Amniotic epithelial cell (primary cell): ENCODE results near the gene CD48.
"Not testable (repeated sequence)": the region's sequence is repeated elsewhere in the genome, so short reads cannot be mapped to it uniquely, and the experiment has no call there.

Experiments
- DNase-seq: peaks from one replicate; pipeline ENCODE4 v3.0.0-alpha.2; 2010; ENCODE audit warnings: low read depth

Gene CD48

GRCh38 chr1:160741612-160742348 is 30.2 kb upstream of the CD48 start:
- no peak for DNase-seq

- DNase-seq = no peak
Measured at GRCh38 chr1:160741092-160741501, 29.5 kb upstream of the CD48 start.

- DNase-seq = no peak
Measured at GRCh38 chr1:160740133-160740688, 28.6 kb upstream of the CD48 start.

GRCh38 chr1:160739098-160739511 is 27.5 kb upstream of the CD48 start, which contains the start of gene SLAMF7:
TSS of gene SLAMF7 (plus strand) at chr1:160739247. CDS start at chr1:160739302, 55 bp downstream.
- no peak for DNase-seq

- no peak for DNase-seq
Measured at GRCh38 chr1:160738271-160738670, 26.6 kb upstream of the CD48 start.

GRCh38 chr1:160734301-160734700 is 22.7 kb upstream of the CD48 start:
- no peak for DNase-seq

GRCh38 chr1:160733898-160734297 is 22.3 kb upstream of the CD48 start:
- no peak for DNase-seq

- no peak for DNase-seq
Measured at GRCh38 chr1:160731990-160732389, 20.4 kb upstream of the CD48 start.

GRCh38 chr1:160731564-160731963 is 19.9 kb upstream of the CD48 start:
- DNase-seq = not testable (repeated sequence)

GRCh38 chr1:160727316-160727640 is 15.7 kb upstream of the CD48 start:
- no peak for DNase-seq

- peak; percentile 77 for DNase-seq
Measured at GRCh38 chr1:160726498-160727315, 15.1 kb upstream of the CD48 start.

- DNase-seq = peak; percentile 15
Measured at GRCh38 chr1:160726114-160726497, 14.5 kb upstream of the CD48 start.

GRCh38 chr1:160724465-160725242 is 13.0 kb upstream of the CD48 start:
- DNase-seq = no peak

GRCh38 chr1:160723332-160723731 is 11.7 kb upstream of the CD48 start:
- DNase-seq = no peak

- no peak for DNase-seq
Measured at GRCh38 chr1:160722726-160723125, 11.1 kb upstream of the CD48 start.

GRCh38 chr1:160721473-160721872 is 9.9 kb upstream of the CD48 start:
- no peak for DNase-seq

GRCh38 chr1:160720356-160721085 is 8.9 kb upstream of the CD48 start:
- peak; percentile 8 for DNase-seq

GRCh38 chr1:160718210-160718609 is 6.6 kb upstream of the CD48 start:
- DNase-seq = no peak

GRCh38 chr1:160717306-160717705 is 5.7 kb upstream of the CD48 start:
- no peak for DNase-seq

GRCh38 chr1:160716013-160716412 is 4.4 kb upstream of the CD48 start:
- no peak for DNase-seq

GRCh38 chr1:160714034-160714648 is 2.5 kb upstream of the CD48 start:
- DNase-seq = not testable (repeated sequence)
